Stimulated activated CD8-positive, alpha-beta memory T cell treated with anti-CD3 and anti-CD28 coated beads, Interleukin-7, amount 100 ng/mL, for 1 hour (primary cell): ENCODE results near the gene NLGN1.

Source experiments
- DNase-seq, 2 donors: peaks; one replicate each; pipeline ENCODE4 v3.0.0-alpha.2; 2020; ENCODE audit warnings: low read depth in 2 of 2

Gene NLGN1

DNA sequence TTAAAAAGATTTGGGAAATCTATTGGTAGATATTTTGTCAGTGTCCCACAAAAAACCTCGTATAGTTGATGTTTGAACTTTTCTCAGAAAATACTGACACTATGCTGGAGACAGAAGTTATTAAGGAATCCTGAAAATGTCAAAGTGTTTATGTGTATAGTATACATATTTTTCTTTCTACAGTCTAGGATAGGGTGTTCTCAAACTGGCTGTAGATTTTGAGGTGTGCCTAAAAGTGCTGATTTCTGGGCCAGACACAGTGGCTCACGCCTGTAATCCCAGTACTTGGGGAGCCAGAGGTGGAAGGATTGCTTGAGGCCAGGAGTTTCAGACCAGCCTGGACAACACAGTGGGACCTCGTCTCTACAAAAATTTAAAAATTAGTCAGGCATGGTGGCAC lies 322.0 kb downstream of the NLGN1 start:
- no peak for DNase-seq

DNA sequence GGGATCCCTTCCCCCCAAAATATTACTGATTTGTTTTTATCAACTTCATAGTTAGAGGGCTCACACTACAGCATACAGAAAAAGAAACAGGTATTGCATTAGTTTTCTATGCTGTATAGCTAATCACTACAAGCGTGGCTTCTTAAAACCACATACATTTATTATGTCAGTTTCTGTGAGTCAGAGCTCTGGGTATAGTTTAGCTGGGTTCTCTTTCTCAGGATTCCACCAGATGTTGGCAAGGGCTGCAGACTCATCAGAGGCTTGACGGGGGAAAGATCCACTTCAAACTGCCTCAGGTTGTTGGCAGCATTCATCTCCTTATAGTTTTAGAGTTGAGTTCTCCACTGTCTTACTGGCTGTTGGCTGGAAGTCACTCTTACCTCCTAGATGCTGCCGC lies 328.0 kb downstream of the NLGN1 start:
- no peak for DNase-seq

DNA sequence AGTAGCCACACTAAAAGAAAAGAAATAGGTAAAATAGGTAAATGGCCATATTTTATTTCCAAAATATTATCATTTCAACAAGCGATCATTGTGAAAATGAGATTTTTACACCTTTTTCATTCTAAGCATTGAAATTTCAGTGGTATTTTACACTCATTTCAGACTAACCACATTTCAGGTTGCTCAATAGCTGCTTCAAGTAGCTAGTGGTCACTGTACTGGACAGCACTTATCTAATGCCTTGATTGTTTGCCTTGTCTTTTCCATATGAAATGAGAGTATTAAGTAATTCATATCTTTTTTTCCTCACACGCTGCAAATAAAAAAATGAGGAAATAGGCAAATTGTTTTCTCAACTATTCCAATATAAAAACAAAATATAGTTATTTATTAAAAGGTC lies 332.8 kb downstream of the NLGN1 start:
- DNase-seq: no peak

DNA sequence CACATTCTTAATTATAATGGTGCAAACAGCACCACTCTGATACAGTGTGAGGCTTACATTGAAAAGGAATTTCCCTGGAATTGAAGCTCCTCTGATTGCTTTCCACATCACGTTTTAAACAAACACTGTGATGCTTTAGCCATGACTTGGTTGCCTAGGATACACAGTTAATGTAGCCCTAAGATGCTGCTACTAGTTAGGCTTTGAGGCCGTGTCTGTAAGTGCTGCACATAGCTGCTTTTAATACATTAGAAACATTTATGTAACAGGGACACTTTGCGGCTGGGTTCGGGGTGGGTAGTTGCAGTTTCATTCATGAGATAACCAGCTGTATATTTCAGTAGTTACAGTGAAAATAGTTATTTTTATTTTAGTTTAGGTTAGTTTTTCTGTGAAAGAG lies 334.7 kb downstream of the NLGN1 start:
- no peak for DNase-seq

DNA sequence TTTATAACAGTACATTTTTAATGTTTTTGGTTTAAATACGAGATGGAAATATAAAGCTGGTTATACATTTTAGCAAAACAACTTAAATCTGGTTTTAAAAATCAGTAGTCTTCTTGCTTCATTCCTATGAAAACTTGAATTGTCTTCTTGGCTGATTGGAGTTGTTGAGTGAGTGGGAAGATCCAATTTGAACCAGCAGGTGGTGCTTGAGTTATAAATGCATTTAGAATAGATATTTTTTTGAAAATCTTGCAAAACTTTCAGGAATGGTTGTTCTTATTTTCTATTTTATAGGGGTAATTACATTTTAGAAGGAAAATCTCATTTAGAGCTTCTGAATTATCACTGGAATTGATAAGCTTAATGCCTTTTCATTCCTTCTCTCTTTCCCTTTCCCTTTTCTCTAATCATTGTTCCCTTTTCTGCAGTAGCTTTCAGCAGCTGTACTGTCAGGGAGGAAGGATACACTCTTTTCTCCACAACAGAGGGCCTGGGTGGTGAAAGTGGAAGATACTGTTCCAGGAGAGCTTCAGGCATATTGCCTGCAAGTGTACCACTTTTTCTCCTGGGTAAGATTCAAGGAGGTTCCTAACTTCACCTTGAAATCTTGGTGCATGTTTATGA lies 335.6 kb downstream of the NLGN1 start:
- DNase-seq: no peak

DNA sequence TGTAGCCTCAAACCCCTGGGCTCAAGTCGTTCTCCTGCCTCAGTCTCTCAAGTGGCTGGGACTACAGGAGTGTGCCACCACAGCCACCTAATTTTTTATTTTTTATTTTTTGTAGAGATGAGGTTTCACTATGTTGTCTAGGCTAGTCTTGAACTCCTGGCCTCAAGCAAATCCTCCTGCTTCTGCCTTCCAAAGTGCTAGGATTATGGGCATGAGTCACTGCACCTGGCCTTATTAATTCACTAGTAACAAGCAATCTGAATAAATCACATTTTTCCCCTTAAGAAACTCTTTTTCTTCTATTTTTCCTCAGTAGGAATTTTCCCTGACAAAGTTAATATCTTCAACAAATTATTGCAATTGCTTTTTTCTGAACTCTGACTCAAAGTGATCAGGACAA lies 336.9 kb downstream of the NLGN1 start:
- no peak for DNase-seq

DNA sequence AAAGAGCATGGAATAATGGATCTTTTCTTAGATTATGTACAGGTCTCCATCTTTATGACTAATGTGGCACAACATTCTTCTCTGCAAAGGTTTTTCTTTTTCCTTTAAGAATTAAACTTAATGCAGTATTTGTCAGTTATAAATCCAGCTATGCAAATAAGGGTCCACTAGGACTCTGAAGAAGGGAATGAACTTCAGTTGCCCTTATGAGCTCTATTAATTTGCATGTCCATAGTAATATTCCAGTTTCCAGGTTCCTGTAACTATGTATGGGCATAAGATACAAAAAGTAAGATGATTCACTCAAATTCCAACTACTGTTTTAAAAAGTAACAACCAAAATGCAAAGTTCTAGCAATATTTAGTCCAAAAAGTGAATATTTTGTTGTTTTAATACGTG lies 337.4 kb downstream of the NLGN1 start:
- DNase-seq: no peak

DNA sequence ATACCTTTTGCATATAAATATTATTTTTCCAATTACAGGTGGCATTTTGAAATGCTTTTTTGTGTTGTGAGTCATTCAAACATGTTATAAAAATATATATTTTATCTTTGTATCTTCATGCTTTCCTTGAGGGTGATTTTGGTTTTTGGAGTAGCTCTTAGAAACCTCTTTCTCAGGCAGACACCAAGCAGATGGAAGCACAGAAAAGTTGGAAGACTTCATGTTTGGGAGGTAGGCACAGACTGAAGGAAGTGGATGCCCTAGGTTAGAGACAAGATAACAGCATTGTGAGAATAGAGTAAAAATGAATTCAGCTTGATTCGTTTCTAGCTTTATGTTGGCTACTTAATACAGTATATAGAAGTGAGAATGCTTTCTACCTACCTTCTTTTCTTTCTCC lies 338.3 kb downstream of the NLGN1 start:
- DNase-seq: no peak

DNA sequence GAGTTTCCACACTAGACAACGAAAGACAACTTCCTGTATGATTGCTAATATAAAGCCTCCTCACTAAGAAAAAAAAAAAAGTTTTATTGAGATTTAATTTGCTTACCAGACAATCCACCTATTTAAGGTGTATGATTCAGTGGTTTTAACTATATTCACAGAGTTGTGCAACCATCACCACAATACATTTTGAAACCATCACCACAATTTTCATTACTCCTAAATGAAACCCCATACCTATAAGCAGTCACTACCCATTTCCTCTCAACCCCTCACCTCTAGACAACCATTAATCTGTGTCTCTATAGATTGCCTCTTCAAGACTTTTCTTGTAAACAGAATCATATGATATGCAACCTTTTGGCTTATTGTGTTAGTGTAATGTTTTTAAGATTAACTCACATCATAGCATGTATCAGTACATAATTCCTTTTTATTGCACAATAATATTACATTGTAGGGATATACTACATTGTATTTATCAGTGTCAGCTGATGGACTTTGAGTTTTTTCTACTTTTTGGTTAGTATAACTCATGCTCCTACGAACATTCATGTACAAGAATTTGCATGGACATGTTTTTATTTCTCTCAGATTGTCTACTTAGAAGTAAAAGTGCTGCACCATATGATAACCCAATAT lies 339.7 kb downstream of the NLGN1 start:
- DNase-seq: no peak

DNA sequence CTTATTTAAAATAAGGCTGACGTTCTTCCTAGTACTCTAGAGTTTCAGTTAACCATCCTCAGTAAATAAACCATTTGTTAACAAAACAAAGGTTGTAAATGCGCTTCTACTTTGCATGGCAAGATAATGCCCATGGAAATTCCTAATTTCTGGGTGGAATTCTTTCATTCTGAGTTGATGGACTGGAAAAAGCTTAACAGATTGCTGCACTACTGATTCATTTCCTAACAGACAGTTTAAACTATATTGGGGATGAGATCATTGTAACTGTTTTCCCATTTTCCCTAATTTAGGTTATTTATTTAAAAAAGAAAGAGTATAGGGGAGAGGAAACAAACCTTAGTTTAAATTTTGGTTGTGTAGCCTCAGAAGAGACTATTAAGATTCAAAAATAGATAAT lies 342.2 kb downstream of the NLGN1 start:
- DNase-seq: no peak

DNA sequence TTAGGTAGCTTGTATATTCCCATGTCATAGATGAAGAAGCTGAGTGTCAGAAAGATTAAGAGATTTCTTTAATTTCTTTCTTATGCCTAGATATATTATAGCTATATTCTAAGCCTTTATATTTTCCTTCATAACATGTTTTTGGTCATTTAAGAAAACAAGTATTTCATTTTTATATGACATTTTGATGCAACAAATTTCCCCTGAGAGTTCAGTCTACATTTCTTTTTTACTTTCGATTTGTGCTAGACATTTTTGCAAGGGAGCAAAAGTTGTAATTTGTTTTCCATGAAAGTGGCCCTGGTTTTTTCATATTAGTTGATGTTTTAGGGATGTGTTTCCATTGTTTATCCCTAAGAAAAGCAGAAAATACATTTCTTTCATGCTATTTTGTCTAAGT lies 344.9 kb downstream of the NLGN1 start:
- DNase-seq: no peak

DNA sequence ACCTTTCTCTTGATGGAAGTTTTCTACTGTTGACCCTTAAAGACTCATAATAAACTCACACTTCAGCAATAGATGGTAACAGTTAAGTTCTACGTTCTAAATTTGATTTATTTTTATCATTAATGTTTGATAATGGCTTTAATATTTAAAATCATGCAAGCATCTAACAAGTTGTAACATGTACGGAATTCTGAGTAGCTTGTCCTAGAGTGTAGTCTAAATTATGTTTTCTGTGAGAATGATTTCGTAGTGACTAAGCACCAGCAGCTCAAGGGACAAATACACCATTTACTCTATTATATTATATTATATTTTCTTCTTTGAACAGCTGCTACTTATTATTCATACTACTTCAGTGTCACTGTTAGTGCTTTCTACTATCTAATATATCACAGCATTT lies 345.6 kb downstream of the NLGN1 start:
- no peak for DNase-seq

DNA sequence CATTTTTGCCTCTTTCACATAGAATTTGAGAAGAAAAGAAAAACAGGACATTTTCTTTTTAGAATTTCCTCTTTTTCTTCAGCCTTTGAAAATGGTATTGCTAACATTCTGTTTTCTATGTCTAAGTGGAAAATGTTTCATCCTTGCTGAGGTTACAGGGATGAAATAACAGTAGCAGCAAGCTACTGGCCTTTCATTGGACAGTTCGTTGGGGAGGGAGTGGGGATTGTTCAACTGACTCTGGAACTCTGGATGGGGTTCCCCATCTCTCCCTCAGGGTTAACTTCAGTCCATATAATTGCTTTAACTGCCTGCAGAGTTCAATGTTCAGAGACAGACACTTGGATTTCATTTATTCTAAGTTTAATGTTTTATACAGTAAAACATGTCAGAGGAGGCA lies 346.0 kb downstream of the NLGN1 start:
- no peak for DNase-seq

DNA sequence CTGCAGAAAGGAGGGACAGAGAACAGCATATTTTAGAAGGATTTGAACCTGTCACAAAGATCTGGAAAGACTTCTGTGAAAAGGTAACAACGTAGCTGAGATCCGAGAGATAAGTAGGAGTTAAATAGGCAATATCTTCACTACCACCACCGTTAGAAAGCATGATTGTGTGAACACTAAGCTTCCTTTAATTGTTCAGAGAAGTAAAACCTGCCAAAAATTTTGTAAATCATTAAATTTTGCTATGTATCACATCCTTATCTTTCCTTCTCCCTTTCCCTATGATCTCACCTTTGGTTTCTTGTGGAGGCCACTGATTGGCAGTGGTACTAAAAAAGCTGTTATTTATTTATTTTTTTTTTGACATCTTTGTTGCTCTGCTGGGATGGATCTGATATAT lies 346.9 kb downstream of the NLGN1 start:
- DNase-seq: no peak

DNA sequence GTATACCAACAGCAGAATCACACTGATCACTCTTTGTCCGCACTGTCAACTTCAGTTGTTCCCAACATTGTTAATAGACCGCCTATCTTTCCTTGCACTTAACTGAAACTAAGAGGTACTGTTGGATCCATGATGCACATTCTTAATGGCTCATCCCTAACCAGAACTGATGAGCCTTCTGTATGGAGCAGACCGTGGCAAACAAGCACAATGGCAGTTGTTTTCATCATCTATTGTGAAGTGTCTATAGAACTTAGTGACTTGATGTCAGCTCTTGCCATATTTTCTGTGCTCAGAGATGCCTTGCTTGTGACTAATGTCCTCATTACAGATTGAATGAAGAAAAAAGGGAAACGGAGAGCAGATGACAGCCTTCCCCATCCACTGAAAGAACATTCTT lies 347.4 kb downstream of the NLGN1 start:
- no peak for DNase-seq

DNA sequence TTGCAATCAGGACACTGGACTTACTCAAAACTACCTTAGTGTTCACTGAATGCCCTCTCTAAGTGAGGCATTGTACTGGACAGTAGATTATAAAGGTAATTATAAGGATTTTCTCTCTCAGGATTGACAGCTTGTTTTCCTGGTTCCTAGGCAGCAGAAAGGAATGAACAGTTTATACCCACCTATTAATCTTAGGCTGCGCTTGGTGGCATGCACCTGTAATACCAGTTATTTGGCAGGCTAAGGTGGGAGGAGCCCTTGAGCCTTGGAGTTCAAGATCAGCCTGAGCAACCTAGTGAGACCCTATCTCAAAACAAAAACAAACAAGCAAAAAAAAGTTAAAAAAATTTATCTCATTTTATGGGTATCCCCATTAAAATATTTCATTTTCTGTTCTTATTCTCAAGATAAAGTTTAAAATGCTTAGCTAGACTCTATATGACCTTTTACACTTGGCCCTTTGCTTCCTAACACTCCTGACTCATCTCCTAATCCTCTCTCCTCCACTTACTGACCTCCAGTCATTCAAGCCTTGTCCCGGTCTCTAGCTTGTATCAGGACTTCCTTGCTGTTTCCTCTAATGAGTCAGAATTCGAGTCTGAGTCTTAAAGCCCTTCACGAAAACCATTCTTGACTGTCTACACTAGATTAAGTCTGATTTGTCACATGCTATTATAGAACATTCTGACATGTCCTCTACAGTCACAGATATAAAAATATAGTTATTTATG lies 348.6 kb downstream of the NLGN1 start:
- no peak for DNase-seq

DNA sequence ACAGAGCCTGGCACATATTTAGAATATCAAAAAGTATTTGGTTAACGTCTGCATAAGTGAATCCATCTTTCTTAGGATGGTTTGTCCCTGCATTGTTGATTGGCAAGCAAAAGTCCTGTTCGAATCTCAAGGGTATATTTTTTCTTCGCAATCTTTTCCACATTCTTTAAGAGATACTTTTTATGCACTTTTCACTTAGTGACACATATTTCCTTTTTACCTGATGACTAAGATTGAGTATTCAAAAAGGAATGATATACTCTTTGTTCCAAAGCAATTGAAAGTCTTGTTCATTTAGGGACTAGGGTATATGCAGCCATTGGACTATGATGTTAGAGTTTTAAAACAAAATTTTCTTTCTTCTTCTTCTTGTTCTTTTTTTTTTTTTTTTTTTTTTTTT lies 349.9 kb downstream of the NLGN1 start:
- no peak for DNase-seq

DNA sequence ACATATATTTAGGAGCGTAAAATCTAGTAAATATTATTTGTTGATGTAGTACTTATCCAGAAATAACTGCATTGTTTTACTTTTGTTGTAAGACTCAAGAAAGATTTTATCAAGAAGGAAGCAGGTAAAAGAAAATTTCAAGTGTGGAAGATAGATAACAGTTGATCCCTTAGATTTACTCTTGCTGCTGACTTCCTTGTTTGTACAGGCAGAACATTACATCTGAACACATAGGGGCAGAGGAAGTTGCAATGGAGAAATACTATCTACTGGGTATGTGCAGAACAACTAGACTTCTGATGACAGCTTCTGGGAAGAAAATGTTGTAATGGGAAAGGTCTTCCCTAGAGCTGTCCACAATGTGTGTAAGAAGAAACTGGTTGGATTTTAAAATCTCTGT lies 350.6 kb downstream of the NLGN1 start:
- no peak for DNase-seq

DNA sequence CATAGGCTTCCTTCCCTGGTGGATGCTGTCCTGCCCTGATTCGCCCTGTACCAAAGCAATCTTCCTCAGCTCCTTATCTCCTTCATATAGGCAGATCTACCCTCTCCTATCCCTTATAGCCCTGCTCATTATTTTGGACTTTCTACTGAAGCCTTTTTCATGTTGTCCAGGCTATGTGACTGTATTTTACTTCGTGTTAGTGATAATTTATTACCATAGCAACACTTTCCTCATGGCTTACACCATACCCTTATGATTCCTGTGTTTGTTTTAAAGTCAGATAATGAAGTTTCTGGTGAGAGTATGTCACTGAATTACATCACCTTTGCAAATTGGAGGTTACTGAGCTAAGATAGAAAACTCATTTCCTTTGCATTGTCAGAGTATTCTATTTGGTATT lies 352.6 kb downstream of the NLGN1 start:
- DNase-seq: no peak

DNA sequence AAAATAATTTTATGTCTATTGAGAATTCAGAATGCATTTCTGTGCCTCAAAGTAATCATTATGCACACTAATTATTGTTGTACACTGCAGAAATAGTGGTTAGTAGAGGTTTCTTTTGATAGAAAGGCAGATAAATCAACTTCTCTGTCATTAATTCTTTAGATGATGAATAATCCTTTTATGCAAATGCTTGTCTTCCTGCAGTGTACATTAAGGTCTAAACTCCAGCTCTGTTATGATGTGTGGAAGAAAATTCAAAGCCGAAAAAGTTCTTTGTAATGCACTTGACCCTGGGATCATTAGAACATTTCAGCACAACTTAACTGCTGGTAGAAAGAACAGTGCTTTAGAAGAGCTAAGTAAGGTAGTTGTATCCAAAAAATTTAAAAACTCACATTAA lies 353.0 kb downstream of the NLGN1 start:
- no peak for DNase-seq

DNA sequence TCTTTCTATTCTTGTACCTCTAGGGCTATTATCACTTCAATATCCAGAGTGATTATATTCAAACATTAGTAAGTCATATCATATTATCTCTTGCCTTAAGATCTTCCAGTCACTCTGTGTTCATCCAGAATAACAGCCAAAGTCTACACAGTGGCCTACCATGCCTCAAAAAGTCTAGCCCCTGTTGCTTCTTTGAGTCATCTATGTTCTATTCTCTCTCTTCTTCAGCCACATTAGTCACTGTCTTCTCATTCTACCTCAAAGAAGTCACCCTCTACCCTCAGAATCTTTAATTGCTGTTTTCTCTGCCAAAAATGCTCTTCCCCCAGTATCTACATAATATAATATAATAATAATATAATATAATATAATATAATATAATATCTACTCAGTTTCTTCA lies 356.0 kb downstream of the NLGN1 start:
- no peak for DNase-seq

DNA sequence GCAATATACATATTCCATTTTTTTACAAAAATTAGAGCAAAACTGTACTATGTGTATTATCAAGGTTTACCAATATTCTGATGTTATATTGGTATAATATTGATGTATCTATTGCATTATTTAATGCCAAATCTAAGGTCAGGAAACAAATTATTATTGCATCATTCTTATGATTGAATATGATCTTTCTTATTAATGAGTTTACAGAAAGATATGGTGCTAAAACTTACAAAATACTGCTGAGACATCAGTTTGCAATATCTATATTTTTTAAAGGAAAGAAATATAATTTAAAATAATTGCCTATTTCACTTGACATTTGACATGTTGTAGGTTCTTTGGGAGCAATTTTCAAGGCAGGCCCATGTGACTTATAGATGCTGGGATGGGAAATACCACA lies 357.6 kb downstream of the NLGN1 start:
- DNase-seq: no peak

DNA sequence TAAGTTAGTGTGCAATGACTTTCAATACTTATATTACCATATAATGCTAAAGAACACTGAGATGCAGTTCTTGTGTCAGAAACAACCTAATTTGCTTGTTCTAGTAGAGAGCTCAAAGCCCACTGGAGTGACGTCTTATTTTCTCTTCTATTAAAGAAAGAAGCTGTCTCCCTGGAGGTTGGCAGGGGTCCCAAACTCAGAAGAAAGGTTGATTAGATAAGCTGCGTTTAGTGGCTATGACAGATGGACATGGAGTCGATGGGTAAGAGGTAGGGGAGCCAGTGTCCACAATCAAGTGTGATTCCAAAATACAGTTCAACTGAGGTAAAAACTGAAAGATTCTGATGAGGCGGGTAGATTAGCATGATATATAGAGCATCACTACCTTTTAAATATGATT lies 363.6 kb downstream of the NLGN1 start:
- no peak for DNase-seq

DNA sequence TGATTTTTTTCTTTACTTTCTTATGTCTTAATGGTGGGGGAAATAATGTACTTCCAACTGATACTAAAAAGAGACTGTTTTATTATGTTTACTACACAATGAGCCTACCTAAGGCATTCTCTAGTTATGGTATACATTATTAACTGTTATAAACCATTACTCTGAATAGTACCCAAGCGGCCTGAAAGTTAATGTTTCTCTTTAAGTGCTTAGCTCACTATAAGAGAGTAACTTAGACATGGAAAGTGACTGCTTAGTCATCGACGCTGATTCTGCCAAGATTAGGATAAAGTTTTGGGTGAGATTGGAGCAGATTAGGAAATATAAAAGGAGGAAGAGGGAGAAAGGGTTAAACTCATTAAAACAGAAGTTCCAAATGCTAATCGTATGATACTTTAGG lies 365.0 kb downstream of the NLGN1 start:
- DNase-seq: no peak
